Measurements from ENCODE around the gene LRBA.
"Not testable (repeated sequence)": the region's sequence is repeated elsewhere in the genome, so short reads cannot be mapped to it uniquely, and the experiment has no call there.

LRBA gene

DNA sequence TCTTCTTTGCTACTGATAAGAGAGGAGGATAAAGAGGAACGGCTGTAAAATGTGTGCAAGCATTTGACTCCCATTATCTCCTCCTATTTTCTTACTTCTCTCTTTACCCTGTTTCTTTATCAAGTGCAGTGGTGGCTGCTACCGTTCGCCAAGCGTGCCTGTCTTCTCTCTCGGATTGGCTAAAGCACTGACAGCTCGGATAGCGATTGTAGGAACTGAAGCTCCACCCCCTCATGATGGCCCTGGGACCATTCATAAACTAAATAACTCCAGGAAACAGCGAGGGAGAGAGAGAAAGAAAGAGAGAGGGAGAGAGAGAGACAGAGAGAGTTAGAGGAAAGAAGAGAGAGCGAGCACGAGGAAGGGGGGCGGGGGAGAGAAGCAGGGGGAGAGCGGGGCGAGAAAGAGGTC, 433.4 kb downstream of the LRBA start:
- FAIRE-seq = no peak

GRCh38 chr4:150581056-150581605, 434.0 kb downstream of the LRBA start:
- FAIRE-seq = no peak

DNA sequence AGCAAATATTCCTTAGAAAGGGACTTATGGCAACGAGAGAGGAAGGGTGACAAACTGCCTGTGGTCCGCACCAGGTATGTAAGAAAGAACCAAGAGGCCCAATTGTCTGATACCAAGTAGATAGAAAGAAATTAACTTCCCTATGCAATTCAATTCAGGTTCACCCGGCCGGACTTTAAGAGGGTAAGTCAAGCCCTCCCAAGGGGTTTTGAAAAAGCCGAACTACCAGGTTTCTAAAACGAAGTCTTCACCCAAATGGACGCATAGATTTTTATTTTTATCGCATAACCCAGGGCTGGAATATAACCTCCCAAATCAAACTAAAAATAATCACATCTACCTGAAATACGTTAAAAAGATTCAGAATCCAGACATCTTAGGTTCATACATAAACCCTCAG, 434.8 kb downstream of the LRBA start:
- no peak for FAIRE-seq

DNA sequence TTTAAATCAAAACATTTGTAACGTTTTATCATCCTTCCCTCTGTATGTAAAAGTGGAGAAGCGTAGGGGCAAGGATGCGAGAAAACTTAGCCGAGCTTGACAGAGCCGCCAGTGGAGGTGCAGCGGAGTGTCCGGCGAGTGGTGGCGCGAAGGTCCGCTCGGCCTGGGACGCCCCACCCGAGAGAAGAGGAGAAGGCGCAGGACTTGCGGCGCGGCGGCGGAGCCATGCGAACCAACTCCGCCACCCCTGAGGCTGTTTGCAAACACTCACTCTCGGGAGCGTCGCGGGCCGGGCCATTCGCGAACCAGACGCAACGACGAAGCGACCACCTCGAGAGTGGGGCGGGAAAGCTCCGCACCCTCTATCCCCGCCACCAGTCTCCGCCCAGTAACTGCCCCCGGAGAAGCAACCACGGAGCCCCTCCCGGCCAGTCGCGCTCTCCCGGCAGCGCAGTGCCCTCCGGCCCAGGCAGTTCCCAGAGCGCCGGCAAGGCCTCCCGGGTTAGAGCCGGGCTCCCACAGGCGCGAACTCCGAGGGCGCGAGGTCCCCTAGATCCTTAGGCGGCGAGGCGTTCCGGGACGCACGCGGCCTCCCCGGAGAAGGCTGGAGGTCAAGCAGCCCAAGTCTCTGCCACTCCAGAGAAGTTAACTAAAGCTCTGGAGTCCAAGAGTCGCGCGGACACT, 435.4 kb downstream of the LRBA start:
- FAIRE-seq = no peak

GRCh38 chr4:150578745-150579501, 436.2 kb downstream of the LRBA start:
- FAIRE-seq = no peak

DNA sequence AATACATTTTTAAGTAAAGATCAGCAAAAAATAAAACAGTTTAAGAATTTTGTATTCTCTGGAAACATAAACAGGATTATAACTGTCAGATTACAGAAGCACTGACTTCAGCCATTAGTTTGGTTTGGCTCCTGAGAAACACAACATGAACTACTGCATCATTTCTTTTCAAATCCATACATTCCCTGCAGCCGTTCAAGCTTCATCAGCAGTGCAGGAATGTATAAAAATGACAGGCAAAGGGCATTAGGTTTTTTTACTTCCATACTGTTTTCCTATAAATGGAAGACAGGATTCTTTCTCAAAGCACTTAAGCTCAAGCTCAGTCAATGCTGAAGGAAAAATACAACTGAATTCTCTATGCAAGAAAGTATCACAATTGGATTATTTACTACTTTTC, 437.3 kb downstream of the LRBA start:
- no peak for FAIRE-seq

- FAIRE-seq = no peak
Observed at GRCh38 chr4:150574678-150575077, 440.4 kb downstream of the LRBA start.

- no peak for FAIRE-seq
Observed at GRCh38 chr4:150573534-150573933, 441.6 kb downstream of the LRBA start.

GRCh38 chr4:150572704-150573504, 442.2 kb downstream of the LRBA start:
- FAIRE-seq = no peak

- no peak for FAIRE-seq
Observed at GRCh38 chr4:150570862-150571261, 444.2 kb downstream of the LRBA start.

DNA sequence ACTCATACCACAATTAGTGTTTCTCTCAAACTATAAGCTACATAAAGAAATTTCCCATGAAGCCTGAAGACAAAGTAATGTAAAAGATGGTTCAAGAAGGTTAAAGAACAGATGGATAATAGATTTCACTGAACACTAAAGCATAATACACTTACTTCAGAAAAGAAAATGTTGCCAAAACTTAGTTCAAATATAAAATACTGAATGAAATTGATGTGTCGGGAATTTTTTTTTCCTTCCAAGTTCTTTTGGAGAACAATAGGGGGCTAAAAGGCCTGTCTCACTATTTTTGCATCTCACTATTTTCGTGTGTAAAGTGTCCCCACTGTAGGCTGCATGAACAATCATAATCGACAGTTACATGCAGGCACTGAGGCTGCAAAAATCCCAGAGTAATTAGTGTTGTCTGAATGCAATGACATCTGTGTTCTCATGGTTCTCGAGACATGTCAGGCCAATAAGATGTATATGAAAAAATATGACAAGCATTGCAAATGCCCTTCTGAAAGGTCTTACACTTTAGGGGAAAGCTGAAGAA, 445.0 kb downstream of the LRBA start:
- no peak for FAIRE-seq

GRCh38 chr4:150569384-150569987, 445.6 kb downstream of the LRBA start:
- no peak for FAIRE-seq

DNA sequence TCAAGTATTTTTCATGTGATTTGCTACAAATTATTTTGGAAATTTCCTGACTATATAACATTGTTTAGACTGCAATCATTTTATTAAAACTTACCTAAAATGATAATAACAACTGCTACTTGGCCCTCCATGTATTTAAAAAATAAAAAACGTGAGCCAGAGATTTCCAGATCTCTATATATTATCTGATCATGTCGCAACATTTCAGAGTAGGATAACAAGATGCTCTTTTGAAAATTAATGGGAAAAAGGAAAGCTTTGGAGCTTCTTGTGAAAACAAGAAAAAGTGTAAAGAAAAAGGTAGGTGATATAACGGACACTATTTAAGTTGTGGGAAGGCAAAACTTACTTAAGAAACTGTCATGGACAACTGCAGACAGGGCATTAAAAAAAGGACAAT, 448.0 kb downstream of the LRBA start:
- no peak for FAIRE-seq

GRCh38 chr4:150564967-150565366, 450.1 kb downstream of the LRBA start:
- FAIRE-seq = not testable (repeated sequence)

DNA sequence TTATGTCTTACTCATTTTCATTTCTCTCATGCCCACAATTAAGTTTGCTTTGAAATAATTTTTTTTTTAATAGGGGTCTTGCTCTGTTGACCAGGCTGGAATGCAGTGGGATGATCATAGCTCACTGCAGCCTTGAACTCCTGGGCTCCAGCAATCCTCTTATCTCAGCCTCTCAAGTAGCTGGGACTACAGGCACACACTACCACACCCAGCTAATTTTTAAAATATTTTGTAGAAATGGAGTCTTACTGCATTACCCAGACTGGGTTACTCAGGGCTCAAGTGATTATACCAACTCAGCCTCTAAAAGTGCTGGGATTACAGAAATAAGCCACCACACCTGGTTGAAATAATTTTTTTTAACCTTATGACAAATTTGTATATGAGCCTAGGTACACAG, 452.3 kb downstream of the LRBA start:
- no peak for FAIRE-seq

- no peak for FAIRE-seq
Observed at GRCh38 chr4:150562250-150562649, 452.8 kb downstream of the LRBA start.

DNA sequence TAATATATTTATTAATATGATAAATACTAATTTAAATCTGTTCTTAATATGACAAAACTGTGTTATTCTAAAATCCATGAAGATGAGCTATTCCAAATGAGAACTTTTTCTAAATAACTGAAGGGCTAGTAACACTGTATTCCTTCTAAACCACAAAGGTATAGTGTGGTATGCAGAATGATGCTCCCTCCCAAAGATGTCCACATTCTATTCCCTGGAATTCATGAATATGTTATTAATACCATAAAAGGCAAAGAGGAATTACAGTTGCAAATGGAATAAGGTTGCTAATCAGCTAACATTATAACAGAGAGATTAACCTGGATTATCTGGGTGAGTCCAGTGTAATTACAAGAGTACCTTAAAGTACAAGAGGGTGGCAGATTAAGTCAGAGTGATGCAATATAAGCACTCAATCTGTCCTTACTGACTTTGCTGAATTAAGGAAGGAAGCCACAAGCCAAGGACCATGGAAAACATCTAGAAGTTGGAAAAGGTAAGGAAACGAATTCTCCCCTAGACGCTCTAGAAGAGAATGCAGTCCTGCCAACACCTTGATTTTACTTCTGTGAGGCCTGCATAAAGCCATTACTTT, 453.8 kb downstream of the LRBA start:
- FAIRE-seq = no peak

DNA sequence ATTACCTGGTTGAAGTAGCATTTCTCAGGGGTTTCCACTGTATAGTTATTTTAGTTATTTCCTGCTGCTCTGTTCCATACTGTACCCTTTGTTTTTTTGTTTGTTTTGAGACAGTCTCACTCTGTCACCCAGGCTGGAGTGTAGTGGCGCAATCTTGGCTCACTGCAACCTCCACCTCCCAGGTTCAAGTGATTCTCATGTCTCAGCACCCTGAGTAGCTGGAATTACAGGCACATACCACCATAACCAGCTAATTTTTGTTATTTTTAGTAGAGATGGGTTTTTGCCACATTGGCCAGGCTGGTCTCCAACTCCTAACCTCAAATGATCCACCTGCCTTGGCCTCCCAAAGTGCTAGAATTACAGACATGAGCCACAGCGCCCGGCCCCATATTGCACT, 457.3 kb downstream of the LRBA start:
- FAIRE-seq = not testable (repeated sequence)

GRCh38 chr4:150547154-150547838, 467.8 kb downstream of the LRBA start:
- FAIRE-seq = no peak

- FAIRE-seq = no peak
Observed at GRCh38 chr4:150546286-150546685, 468.8 kb downstream of the LRBA start.

- no peak for FAIRE-seq
Observed at GRCh38 chr4:150543042-150543441, 472.0 kb downstream of the LRBA start.

- no peak for FAIRE-seq
Observed at GRCh38 chr4:150541681-150542080, 473.4 kb downstream of the LRBA start.

All from TTC549 (cell line).